Glomerular visceral epithelial cell (primary cell): ENCODE results near the gene PODN.

Experiments
- DNase-seq: peaks from one replicate; pipeline ENCODE4 v3.0.0-alpha.2; 2016; ENCODE audit errors: extremely low spot score

The PODN gene

DNA sequence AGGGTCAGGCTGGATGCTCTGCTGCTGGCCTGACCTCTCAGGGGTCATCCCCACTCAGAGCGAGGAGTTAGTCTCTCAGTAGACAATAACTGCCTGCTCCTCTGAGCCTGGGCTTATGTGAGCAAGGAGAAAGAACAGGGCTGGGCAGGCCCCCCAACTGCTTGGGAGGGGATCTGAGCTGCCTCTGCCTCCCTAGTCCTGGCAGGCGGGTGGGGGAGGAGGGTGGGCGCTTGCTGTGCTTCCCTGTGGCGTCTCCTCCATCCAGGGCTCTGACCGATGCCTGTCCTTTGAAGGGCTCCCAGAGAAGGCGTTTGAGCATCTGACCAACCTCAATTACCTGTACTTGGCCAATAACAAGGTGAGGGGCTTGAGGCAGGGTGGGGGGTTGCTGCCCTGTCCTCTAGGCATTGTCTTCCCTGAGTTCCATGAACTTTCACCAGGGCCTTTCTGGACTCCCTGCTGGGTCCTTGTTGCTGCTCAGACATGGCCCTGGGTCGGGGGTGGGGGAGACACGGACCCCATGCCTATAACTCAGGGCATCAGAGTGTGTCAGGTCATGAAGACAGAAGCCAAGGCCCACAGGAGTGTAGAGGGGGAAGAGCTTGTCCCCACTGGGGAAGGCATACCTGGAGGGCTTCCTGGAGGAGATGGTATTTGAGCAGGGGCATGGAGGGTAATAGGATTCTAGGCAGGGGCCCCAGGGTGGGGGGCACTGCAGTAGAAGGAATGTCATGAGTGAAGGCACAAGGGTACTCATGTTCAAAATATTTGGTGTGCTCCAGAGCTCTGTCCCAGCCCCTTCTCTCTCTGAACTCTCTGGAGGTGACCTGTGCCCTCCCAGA is 12.5 kb downstream of the PODN start:
- DNase-seq: no peak

DNA sequence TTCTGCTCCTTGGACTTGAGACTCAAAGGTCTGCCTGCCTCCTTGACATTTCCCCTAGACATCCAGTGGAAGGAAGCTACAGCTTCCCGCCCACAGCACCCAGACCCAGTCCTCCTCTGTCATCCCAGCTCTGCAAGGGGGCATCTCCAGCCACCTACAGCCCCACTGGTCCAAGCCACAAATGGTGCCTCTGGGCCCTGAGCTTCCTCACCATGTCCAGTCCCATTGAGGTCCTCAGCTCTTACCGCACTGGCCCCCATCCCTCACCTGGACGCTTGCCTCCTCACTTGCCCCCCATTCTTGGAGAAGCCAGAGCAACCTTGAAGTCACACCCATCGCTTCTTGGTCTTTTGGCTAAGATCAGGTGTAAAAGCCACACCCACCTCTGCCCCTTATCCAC is 13.2 kb downstream of the PODN start:
- no peak for DNase-seq

- DNase-seq: no peak
Measured at GRCh38 chr1:53075761-53076163, 13.7 kb downstream of the PODN start.

DNA sequence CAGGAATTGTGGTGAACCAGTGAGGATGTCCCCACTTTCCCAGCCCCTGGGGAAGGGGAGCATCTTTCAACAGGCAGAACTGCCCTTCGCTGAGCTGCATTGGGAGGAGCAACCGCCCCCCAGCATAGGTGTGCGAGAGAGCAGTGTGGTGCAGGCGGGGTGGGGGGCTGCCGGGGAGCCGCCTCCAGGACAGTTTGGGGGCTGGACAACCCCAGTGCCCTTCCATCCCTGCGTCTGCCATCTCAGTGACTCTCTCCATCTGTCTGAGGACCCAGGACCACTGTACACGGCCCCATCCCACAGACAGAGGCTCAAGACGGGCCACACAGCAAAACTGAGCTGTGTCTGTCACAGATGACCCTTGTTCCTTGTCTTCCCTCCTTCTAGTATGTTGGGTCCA is 14.2 kb downstream of the PODN start:
- DNase-seq: no peak

DNA sequence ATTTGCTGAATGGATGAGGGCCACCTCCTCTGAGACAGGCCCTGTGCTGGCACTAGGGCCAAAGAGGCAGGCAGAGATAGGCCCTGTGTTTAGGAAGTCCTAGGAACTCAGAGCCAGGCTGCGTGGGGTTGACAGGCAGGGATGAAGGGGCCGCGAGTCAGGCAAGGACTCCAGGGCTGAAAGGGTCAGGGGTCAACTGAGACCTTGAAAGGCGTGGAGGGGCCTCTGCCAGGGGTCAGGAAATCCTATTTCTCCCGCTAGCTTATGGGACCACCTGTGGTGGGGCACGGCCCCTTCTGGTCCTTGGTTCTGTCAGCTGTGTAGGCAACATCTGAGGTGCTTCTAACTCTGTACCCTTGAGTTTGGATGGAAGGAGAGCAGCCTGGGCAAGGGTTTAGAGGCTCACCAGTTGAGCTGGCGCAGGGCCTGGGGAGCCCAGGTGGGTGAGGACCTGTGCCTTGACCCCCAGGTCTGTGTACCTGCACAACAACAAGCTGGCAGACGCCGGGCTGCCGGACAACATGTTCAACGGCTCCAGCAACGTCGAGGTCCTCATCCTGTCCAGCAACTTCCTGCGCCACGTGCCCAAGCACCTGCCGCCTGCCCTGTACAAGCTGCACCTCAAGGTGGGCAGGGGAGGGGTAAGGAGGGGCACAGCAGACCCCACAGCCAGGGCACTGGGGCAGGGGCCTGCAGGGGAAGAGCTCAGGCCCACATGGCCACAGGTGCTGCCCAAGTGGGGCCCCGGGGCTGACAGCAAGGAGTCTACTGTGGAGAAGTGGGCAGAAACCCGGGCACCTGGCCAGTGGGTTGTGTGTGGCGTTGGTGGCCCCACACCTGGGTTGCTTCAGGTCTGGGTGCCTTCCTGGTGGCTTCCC is 14.9 kb downstream of the PODN start:
- no peak for DNase-seq

GRCh38 chr1:53077599-53077965 is 15.6 kb downstream of the PODN start:
- no peak for DNase-seq

DNA sequence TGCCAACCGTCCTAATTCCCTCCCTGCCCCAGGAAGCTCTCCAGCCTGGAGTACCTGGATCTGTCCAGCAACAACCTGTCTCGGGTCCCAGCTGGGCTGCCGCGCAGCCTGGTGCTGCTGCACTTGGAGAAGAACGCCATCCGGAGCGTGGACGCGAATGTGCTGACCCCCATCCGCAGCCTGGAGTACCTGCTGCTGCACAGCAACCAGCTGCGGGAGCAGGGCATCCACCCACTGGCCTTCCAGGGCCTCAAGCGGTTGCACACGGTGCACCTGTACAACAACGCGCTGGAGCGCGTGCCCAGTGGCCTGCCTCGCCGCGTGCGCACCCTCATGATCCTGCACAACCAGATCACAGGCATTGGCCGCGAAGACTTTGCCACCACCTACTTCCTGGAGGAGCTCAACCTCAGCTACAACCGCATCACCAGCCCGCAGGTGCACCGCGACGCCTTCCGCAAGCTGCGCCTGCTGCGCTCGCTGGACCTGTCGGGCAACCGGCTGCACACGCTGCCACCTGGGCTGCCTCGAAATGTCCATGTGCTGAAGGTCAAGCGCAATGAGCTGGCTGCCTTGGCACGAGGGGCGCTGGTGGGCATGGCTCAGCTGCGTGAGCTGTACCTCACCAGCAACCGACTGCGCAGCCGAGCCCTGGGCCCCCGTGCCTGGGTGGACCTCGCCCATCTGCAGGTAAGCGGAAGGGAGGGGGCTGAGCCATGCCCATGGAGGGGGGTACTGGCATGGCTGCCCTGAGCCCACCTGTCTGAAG is 16.5 kb downstream of the PODN start:
- DNase-seq: no peak

GRCh38 chr1:53079251-53079650 is 17.2 kb downstream of the PODN start:
- no peak for DNase-seq

GRCh38 chr1:53080041-53080440 is 18.0 kb downstream of the PODN start:
- no peak for DNase-seq

- no peak for DNase-seq
Measured at GRCh38 chr1:53080769-53081168, 18.8 kb downstream of the PODN start.

- DNase-seq: no peak
Measured at GRCh38 chr1:53081384-53082066, 19.5 kb downstream of the PODN start.

GRCh38 chr1:53082826-53083455 is 20.9 kb downstream of the PODN start:
- no peak for DNase-seq

DNA sequence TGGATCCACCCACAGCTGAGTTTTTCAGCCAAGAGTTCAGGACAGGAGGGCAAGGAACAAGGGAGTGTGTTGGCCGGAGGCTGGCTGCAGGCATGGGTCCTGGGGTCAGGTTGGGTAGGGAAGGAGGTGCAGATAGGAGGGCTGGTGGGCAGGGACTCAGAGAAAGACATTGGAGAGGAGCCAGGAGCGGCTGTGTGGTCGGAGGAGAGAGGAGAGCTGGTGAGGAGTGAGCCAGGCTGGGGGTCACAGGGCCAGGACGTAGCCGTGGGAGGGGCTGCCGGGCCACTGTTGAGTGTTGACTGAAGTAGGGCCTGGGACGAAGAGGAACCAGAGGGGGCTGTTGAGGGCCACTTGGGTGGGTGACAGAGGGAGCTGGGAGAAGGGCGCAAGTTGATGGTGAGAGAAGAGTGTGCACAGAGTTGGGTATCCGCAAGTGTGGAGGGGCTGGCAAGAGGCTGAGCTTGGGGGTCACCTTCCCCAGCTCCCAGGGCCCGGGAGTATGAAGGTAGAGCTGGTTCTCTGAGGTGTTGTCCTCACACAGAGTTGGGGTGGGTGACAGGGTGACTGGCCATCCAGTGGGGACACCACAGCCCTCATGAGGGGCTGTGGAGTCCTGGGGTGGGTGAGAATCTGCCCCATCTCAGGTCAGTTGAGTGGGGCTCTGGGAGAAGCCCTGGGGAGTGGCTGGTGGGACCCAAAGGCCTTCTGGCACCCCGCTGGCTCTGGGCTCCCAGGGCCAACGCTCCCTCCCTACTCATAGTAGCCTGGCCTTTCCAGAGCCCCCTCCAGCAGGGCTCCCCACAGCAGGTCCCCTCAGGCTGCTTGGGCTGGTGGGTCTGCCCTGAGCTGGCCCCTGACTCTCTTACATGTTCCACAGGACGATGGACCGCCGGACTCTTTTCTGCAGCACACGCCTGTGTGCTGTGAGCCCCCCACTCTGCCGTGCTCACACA is 21.9 kb downstream of the PODN start:
- DNase-seq: no peak

- no peak for DNase-seq
Measured at GRCh38 chr1:53084589-53084971, 22.6 kb downstream of the PODN start.

GRCh38 chr1:53085405-53085804 is 23.4 kb downstream of the PODN start:
- no peak for DNase-seq

GRCh38 chr1:53086491-53087070 is 24.6 kb downstream of the PODN start:
- DNase-seq: no peak

GRCh38 chr1:53087332-53088285 is 25.6 kb downstream of the PODN start:
- DNase-seq: no peak

GRCh38 chr1:53088616-53089300 is 26.7 kb downstream of the PODN start:
- no peak for DNase-seq
